Esophagus muscularis mucosa (tissue), 2 donors: ENCODE measurements around the gene TRIM62.

Experiments used
- POLR2A ChIP-seq: fragments of 450-650 bp; IDR thresholded peaks from one replicate; pipeline ENCODE4 v1.6.1; 2017; ENCODE audit warnings: antibody characterized with exemption, moderate library complexity, mild to moderate bottlenecking, low read depth
- POLR2AphosphoS5 ChIP-seq, 2 donors: sonication (generic); formaldehyde crosslinking; IDR thresholded peaks; one replicate each; pipeline ENCODE4 v1.6.1; 2017; ENCODE audit warnings: antibody characterized with exemption in 2 of 2

GRCh38 chr1:33127001-33127823, 54.6 kb downstream of the TRIM62 start:
- no peak for TF ChIP-seq POLR2A
- peak; percentile 81 to 99 for TF ChIP-seq POLR2AphosphoS5 (IDR thresholded peaks at IDR 0.05)
